Hematopoietic multipotent progenitor cell treated with erythropoietin and hydrocortisone succinate and interleukin-3 and kit ligand, for 8 days (in vitro differentiated cells): Measurements from ENCODE around the gene TMEFF1.

Experiments used
- DNase-seq: peaks from one replicate; pipeline ENCODE4 v3.0.0-alpha.2; 2015

TMEFF1 gene

GRCh38 chr9:100579665-100580064 is 106.7 kb downstream of the TMEFF1 start:
- DNase-seq, result no peak

GRCh38 chr9:100580257-100580656 is 107.3 kb downstream of the TMEFF1 start:
- no peak for DNase-seq

- DNase-seq, result no peak
These were observed 108.1 kb downstream of the TMEFF1 start for GRCh38 chr9:100581081-100581480.

GRCh38 chr9:100581661-100582060 is 108.7 kb downstream of the TMEFF1 start:
- no peak for DNase-seq

GRCh38 chr9:100583014-100583802 is 110.3 kb downstream of the TMEFF1 start:
- no peak for DNase-seq

- no peak for DNase-seq
These were observed 112.0 kb downstream of the TMEFF1 start for GRCh38 chr9:100584951-100585350.

- no peak for DNase-seq
These were observed 113.1 kb downstream of the TMEFF1 start for GRCh38 chr9:100586093-100586492.

- no peak for DNase-seq
These were observed 114.4 kb downstream of the TMEFF1 start for GRCh38 chr9:100587375-100587774.

GRCh38 chr9:100589582-100589981 is 116.6 kb downstream of the TMEFF1 start:
- no peak for DNase-seq

GRCh38 chr9:100590481-100590880 is 117.5 kb downstream of the TMEFF1 start:
- DNase-seq, result no peak

GRCh38 chr9:100591139-100591538 is 118.2 kb downstream of the TMEFF1 start:
- DNase-seq, result no peak

- no peak for DNase-seq
These were observed 118.9 kb downstream of the TMEFF1 start for GRCh38 chr9:100591639-100592412.

GRCh38 chr9:100595391-100596199 is 122.6 kb downstream of the TMEFF1 start:
- DNase-seq, result peak; percentile 74

GRCh38 chr9:100597236-100597635 is 124.3 kb downstream of the TMEFF1 start:
- DNase-seq, result no peak

GRCh38 chr9:100598641-100599145 is 125.7 kb downstream of the TMEFF1 start:
- DNase-seq, result peak; percentile 76

- DNase-seq, result peak; percentile 72
These were observed 127.7 kb downstream of the TMEFF1 start for GRCh38 chr9:100600521-100601079.

- DNase-seq, result peak; percentile 82
These were observed 128.3 kb downstream of the TMEFF1 start for GRCh38 chr9:100601216-100601615.

GRCh38 chr9:100602342-100602801 is 129.4 kb downstream of the TMEFF1 start:
- peak; percentile 77 for DNase-seq

- no peak for DNase-seq
These were observed 132.5 kb downstream of the TMEFF1 start for GRCh38 chr9:100605405-100605804.

- DNase-seq, result no peak
These were observed 146.2 kb downstream of the TMEFF1 start for GRCh38 chr9:100619194-100619593.

- DNase-seq, result no peak
These were observed 146.7 kb downstream of the TMEFF1 start for GRCh38 chr9:100619665-100620064.

- no peak for DNase-seq
These were observed 151.0 kb downstream of the TMEFF1 start for GRCh38 chr9:100623969-100624368.

GRCh38 chr9:100626949-100627348 is 154.0 kb downstream of the TMEFF1 start:
- DNase-seq, result no peak
